ENCODE results near the gene EXOC4.

The EXOC4 gene

GRCh38 chr7:133501771-133502170 lies 248.9 kb downstream of the EXOC4 start:
- no peak for DNase-seq

GRCh38 chr7:133502498-133502897 lies 249.6 kb downstream of the EXOC4 start:
- DNase-seq, result no peak

- no peak for DNase-seq
Measured at GRCh38 chr7:133502972-133503371, 250.1 kb downstream of the EXOC4 start.

- no peak for DNase-seq
Measured at GRCh38 chr7:133504825-133505224, 251.9 kb downstream of the EXOC4 start.

GRCh38 chr7:133509822-133510221 lies 256.9 kb downstream of the EXOC4 start:
- no peak for DNase-seq

GRCh38 chr7:133510326-133511055 lies 257.6 kb downstream of the EXOC4 start:
- no peak for DNase-seq

GRCh38 chr7:133511252-133511651 lies 258.4 kb downstream of the EXOC4 start:
- DNase-seq, result no peak

GRCh38 chr7:133511708-133512107 lies 258.8 kb downstream of the EXOC4 start:
- no peak for DNase-seq

- no peak for DNase-seq
Measured at GRCh38 chr7:133512560-133512959, 259.7 kb downstream of the EXOC4 start.

GRCh38 chr7:133513608-133514007 lies 260.7 kb downstream of the EXOC4 start:
- DNase-seq, result no peak

GRCh38 chr7:133514551-133514950 lies 261.7 kb downstream of the EXOC4 start:
- DNase-seq, result no peak

GRCh38 chr7:133517766-133518165 lies 264.9 kb downstream of the EXOC4 start:
- DNase-seq, result no peak

- no peak for DNase-seq
Measured at GRCh38 chr7:133518718-133519117, 265.8 kb downstream of the EXOC4 start.

- no peak for DNase-seq
Measured at GRCh38 chr7:133520248-133520647, 267.4 kb downstream of the EXOC4 start.

GRCh38 chr7:133522501-133522900 lies 269.6 kb downstream of the EXOC4 start:
- no peak for DNase-seq

- no peak for DNase-seq
Measured at GRCh38 chr7:133528796-133529195, 275.9 kb downstream of the EXOC4 start.

- no peak for DNase-seq
Measured at GRCh38 chr7:133529861-133530260, 277.0 kb downstream of the EXOC4 start.

- DNase-seq, result no peak
Measured at GRCh38 chr7:133530682-133531081, 277.8 kb downstream of the EXOC4 start.

GRCh38 chr7:133534816-133535215 lies 281.9 kb downstream of the EXOC4 start:
- DNase-seq, result no peak

- DNase-seq, result no peak
Measured at GRCh38 chr7:133535308-133535707, 282.4 kb downstream of the EXOC4 start.

- no peak for DNase-seq
Measured at GRCh38 chr7:133536450-133536849, 283.6 kb downstream of the EXOC4 start.

- no peak for DNase-seq
Measured at GRCh38 chr7:133539016-133539415, 286.1 kb downstream of the EXOC4 start.

GRCh38 chr7:133540096-133540860 lies 287.4 kb downstream of the EXOC4 start:
- no peak for DNase-seq

- DNase-seq, result no peak
Measured at GRCh38 chr7:133542209-133542780, 289.4 kb downstream of the EXOC4 start.

Data from NCI-H1105 (cell line).